NCI-H1436 (cell line): ENCODE measurements around the gene PTPMT1.

Experiments
- DNase-seq: peaks from one replicate; lab custom pipeline; 2025; lab: John Stamatoyannopoulos, UW

PTPMT1 gene

DNA sequence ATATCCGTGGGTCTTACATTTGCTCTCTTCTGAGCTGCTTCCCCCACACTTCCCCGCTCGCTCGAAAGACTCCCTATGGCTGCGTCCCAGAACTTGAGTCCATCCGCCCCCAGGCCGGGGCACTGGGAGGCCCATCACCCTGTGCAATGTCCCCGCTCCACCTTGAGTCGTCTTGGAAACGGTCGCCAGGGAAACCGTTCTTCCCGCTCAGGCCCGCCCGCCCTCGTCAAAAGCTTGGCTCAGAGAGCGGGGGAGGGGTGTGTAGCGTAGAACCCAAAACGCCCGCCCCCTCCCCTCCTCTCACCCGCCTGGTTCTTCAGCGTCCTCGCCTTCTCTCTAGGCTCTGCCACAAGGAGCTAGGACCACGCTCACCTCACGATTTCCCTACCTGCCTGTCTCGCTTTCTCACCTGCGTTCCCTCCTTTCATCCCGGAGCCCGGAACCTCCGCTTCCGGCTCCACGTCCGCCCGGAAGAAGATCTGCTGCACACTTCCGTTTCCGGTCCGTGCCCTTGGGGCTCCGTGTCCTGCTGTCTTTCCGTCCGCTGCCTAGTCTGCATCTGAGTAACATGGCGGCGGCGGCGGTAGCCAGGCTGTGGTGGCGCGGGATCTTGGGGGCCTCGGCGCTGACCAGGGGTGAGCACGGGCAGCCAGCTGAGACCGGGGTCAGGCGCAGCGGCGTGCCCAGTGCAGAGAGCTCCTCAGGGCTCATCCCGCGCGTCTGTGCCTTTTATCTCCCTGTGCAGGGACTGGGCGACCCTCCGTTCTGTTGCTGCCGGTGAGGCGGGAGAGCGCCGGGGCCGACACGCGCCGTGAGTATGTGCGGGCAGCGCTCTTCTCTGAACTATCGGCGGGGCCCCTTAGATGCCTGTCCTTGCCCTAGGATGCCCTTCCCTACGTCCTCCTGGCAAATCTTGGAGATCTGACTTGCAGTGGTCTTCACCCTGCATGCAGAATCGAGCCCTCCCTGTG lies 13.4 kb downstream of the PTPMT1 start, which contains the start of the genes KBTBD4 and NDUFS3:
Gene KBTBD4, minus strand, starts transcription at position 447 of the 971 bp plus-strand sequence. Its CDS starts 19 bp downstream, at position 428.
Gene NDUFS3, plus strand, starts transcription at position 551 of the 971 bp plus-strand sequence. Its CDS starts 18 bp downstream, at position 569.
- DNase-seq: peak; percentile 87

DNA sequence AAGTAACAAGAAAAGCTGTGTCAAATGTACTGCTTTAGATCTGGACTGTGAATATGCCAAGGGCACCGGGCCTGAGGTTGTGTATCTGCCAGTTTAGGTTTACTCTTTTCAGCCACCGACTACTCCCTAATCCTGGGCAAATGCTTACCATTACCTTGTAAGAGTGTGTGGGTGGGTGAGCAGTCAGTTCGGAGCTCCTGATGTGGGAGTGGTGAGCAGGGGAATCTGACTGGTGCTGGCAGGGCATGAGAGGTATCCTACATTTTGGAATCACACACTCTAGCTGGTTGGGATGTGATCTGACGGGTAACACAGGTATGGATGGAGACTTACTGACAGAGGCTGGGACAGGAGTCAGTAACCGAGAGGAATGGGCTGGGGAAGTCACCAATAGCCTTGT lies 18.4 kb downstream of the PTPMT1 start:
- no peak for DNase-seq

DNA sequence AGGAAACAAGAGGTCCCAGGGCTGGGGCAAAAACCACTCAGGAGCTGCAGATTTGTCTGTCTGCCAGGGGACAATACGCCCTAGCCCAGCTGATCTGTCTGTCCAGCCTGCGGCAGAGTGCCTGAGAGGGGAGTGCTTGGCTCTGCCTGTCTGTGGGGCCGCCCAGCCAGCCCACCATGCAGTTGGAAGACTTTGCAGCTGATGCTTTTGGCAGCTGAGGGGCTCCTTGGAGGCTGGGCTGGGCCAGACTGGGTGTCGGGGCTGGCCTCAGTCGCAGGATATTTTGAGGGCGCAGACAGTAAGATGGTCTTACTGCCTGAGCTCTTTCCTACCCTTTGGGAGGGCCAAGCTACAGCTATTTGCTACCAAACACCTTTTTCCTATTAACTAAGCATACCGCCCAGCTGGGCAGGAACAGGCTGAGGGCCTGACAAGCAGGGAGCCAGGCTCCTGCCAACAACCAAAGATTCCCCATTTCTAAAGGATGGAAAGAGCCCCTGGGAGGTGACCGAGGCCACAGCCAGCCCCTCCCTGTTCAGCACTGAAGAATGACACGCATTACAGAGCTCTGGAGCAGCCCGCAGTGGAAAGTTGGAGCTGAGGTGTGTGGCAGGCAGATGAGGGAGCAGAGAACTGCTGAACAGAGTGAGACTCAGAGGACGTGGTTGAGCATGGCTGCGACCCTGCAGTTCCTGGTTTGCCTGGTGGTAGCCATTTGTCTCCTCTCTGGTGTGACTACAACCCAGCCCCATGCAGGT lies 20.9 kb downstream of the PTPMT1 start, which contains the start of gene FAM180B:
Gene FAM180B, plus strand, starts transcription at position 581 of the 758 bp plus-strand sequence. Its CDS starts 91 bp downstream, at position 672.
- DNase-seq: no peak

DNA sequence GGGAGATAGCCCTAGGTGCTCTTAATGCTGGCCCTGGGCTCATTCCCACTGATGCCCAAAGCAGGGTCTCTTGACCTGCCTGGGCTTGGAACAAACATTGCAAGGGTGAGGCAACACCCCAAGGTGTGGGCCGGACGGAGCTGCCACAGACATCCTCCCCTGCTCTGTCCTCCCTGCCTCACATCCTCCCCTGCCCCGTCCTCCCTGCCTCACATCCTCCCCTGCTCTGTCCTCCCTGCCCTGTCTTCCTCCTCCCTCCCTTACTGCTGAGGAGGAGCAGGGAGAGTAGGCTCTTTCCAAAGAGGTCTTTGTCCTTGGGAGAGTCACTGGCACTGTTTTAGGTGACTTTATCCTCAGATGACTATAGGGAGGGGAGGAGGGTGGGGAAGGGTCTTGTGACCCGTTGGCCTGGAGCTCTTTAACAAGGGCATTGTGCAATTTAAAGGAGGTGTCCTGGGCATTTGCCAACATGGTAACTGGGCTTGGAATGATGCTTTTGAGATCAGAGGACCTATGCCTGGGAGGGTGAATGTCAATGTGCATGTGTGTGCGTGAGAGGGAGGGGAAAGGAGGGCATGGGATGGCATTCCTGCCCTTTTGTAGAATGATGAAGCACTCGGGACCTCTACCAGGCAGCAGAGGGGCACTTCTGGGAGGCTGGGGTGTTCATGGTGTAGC lies 21.8 kb downstream of the PTPMT1 start:
- DNase-seq: no peak

DNA sequence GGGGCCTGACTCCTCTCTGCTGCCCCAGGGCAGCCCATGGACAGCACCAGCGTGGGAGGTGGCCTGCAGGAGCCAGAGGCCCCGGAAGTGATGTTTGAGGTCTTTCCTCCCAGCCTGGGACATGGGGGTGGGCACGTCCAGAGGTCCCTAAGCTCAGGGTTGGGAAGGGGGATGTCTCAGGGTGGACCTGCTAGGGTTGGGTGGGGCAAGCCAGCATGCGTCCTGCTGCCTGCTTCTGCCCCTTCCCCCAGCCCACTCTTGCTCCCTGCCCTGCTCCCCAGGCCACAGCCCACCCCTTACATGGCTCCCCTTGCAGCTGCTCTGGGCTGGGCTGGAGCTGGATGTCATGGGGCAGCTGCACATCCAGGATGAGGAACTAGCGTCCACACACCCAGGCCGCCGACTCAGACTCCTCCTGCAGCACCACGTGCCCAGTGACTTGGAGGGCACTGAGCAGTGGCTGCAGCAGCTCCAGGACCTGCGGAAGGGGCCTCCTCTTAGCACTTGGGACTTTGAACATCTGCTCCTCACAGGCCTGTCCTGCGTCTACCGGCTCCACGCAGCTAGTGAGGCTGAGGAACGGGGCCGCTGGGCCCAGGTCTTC lies 22.4 kb downstream of the PTPMT1 start:
- no peak for DNase-seq

DNA sequence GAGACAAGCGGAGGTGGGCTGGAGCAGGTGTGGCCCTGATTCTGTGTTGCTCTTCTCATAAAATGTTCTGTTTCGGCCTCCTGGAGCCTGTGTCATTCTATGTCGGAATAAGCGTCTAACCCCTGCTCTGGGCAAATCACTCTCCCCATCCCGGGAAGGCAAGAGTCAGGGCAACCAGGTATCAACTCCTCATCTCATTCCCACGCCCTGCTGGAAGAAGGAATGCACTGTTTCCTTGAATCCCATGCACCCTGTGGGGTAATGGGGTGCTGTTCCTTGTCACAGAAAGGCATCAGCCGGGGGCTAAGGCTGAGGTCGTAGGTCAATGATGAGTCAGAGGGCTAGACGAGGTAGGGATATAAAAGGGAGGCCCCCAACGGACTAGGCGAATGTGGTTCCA lies 23.7 kb downstream of the PTPMT1 start:
- no peak for DNase-seq

DNA sequence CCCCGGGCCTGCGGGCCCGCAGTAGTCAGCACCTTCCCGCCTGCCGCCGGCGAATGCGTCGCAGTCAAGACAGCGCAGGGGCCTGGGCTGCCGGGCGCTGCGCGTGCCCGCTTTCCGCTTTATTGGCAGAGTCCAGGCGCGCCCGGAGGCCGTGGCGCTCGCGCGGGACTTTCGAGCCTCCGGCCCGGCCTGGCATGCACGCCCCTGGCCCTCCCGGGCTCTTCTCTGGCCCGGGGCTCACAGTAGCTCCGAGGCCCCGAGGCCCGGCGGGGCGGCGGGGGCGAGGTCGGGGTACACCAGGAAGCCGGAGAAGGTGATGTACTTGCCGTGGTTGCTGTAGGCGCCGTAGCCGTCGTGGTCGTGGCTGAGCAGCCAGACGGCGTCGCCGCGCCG lies 24.2 kb downstream of the PTPMT1 start:
- DNase-seq: no peak

DNA sequence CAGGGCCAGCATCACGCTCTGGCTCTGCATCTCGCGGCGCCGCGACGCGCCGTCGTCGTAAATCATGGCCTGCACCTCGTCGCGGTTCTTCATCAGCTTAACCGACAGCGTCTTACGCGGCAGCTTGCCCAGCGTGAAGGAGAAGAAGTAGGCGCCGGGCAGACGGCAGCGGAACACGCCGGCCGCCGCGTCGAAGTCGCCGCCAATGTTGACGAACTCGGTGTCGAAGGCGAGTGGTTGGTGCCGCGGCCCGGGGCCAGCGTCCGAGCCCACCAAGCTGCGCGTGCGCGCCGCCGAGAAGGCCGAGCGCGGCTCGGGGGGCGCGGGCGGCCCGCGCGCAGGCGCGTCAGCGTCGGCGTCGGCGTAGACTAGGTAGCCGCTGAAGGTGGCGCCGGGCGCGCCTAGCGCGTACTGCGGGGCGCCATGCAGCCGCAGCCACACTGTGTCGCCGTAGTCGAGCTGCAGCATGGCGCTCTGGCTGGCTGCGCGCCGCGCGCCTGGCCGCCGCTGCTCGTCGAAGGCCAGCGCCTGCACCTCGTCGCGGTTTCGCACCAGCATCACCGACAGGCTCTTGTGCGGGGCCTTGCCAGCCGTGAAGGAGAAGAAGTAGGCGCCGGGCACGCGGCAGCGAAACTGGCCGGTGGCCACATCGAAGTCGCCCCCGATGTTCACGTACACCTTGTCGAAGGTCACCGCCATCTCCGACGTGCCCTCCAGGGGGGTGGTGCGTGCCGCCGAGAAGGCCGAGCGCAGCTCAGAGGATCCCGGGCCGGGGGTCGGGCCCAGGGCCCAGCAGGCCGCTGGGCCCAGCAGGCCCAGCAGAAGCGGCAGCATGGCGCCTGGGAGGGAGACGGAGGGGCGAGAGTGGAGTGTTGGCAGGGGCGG lies 24.8 kb downstream of the PTPMT1 start:
- no peak for DNase-seq

DNA sequence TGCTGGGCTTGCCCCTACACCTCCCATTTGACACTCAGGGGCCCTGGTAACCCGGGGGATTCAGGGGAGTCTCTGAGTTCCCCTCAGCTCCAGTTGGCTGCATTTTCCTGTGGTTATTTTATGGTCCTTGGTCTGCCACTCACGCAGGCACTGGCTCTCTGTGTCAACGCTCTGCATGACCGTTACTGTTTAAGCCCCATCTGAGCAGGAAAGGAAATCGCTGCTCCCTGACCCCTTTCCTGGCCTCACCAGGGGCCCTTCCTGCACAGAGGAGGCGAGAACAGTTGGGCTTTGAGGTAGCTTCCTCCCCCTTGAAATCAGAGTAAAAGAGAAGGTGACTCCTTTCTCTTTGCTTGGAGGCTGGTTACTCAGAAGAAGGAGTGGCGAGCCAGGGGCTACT lies 26.4 kb downstream of the PTPMT1 start:
- DNase-seq: no peak

DNA sequence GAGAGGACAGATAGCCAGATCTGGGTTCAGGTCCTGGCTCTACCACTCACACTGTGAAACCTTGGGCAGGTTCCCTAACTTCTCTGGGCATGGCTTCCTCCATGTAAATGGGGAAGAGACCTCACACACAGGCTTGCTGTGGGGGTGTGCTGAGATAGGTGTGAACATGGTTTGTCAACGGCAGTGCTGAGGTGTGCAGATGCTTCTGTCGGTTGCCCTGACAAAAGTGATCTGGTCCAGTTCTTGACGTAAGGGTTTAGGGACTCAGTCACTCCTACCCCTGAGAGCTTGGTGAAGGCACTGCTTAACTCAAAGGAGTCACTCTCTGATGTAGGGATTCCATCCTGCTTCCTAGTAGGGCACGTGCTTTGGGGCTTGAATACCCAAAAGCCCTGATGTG lies 26.9 kb downstream of the PTPMT1 start:
- DNase-seq: no peak

DNA sequence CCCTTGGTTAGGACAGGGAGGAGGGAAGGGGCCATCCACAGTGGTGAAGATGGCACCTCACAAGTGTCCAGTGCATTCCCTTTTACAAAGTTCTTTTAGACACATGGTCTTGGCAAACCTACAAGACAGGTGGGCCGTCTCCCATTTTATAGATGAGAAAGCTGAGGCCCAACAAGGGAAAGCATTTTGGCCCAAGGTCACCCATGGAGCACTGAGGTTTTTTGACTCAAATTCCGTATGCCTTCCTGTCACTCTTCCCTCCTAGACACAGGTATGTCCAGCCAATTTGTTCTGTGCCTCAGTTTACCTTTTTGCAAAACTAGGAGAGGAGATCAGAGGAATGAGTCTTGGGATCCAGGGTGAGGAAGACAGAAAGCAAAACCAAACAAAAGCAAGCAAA lies 27.6 kb downstream of the PTPMT1 start:
- no peak for DNase-seq

DNA sequence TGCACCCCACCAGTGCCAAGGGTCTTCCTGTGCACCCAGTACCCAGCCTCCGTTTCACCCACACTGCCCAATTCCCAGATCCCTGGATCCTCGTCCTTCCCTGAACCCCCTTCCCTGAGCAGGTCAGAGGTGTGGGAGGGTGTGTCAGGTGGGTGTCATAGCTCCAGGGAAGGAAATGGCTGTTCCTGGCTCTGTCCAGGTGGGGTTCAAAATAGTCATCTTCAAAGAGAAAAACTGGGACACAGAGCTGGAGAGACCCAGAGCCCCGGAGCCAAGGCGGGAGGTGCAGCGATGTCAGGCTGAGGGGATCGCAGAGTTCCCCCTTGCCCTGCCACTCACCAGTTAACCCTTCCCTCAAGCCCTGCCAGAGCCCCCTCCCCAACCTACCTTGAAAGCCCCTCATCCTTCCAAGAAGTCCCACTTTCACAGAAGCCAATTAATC lies 28.1 kb downstream of the PTPMT1 start:
- no peak for DNase-seq

DNA sequence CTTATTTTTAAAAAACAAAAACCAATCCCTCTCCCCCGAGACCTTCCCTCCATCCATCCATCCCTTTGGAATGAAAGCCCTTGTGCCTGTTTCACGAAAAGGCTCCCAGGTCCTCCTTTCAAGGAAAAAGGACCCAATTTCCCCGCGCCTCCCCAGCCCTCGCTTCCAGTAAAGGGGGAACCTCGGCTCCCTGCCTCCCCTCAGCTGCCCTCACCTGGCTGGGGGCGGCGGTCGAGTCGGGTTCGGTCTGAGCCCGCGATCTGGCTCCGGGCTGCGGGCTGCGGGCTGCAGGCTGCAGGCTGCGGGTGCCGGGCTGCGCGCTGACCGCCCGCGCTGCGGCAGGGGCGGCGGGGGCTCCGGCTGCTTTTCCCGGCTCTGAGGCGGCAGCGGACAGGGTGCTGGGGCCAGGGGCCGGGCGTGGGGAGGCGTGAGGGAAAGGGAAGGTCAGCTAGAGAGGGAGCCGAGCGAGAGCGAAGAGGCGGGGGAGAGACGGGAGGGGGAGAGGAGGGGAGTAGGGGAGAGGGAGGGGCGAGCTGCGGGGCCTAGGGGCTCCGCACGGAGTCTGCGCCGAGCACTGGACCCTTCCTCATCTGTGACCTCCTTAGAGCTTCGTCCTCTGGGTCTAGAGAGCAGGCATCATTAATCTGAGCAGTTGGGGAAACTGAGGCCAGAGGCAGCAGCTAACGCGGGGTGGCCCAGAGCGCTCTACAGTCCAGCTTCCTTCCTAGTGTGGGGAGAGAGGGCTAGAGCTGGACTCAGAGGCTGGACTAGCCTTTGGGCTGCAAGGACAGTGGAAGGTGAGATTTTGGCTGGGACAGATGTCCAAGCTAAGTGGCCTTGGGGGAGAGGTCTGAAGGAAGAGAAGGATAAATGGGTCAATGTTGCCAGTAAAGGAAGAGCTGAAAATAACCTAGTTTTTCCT lies 28.8 kb downstream of the PTPMT1 start, which contains the start of gene C1QTNF4:
Gene C1QTNF4, minus strand, starts transcription at position 478 of the 922 bp plus-strand sequence. CDS start 3,601 bp downstream, outside the sequence.
- DNase-seq: no peak

DNA sequence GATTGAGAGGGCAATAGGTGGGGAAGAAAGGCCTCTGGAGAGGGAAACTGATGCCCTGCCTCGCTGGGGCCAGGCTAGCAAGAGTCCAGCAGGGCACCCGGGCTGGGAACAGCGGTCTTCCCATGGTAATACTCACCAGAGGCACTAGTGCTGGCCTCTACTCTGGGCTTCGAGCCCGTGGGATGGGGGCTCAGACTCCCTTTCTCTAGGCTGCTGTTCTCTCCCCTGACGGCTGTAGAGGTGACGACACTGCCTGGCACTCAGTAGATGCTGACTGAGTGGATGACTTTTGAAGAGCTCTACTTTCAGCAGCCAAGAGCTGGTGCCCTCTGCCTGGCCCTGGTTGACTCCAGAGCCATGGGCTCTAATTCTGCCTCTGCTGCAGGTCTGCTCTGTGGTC lies 29.6 kb downstream of the PTPMT1 start:
- no peak for DNase-seq

DNA sequence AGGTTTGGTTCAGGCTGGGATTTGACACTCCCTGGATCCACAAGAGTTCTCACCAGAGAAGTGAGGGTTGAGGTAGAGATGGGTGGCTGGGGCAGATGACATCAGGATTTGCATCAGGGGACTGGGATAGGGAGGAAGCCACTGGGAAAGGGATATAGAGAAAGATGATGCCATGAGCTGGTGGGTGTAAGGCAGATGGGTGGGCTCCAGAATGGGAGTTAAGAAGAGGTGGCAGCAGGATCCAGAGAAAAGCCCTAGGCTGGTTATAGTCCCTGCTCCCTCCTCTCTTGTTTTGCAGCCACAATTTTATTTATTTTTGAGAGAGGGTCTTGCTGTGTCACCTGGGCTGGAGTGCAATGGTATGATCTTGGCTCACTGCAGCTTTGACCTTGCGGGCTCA lies 30.6 kb downstream of the PTPMT1 start:
- no peak for DNase-seq

DNA sequence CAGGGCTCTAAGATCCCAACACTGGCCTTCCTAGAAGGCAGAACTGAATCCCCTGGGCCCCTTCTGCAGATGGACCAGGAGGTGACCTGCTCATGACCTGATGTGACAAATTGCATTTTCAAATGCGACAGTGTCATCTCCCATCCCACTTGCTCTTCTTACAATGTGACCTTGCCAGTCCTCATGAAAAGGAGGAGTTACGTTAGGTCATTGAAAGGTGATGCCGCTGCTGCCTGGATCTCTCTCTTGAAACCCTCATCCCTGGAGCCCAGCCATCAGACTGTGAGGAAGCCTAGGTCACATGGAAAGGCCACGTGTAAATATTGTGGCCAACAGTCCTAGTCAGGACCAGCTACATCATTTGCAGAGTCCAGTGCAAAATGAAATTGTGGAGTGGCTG lies 34.5 kb downstream of the PTPMT1 start:
- DNase-seq: no peak

DNA sequence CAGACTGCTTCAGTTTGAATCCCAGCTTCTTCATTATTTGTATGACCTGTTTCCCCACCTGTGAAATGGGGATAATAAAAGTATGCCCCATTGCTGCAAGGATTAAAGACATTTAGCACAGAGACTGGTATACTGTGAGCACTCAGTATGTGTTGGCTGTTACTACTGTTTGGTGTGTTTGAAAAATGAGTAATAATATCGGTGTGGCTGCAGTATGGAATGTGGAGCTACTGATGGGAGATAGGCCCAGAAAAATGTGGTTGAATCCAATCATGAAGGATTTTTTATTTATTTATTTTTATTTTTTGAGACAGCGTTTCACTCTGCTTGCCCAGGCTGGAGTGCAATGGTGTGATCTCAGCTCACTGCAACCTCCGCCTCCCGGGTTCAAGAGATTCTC lies 37.9 kb downstream of the PTPMT1 start:
- no peak for DNase-seq

DNA sequence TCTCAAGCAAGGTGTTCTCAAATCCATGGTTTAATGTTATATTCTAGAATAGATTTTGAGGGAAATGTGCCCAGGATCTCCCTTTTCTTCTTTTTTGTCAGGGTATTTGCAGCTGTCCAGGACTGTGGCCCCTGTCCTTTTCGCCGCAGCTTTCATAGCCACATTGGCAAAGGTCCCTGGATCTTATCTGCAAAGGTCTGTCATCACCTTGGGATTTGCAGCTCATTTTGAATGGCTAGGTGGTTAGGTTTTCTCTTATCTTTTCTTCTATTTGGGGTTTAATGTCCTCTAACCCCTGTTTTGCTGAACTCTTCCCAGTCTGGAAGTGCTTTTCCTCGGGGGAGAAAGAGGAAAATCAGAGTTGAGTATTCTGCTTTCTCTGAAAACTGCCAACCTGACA lies 40.5 kb downstream of the PTPMT1 start:
- DNase-seq: no peak

DNA sequence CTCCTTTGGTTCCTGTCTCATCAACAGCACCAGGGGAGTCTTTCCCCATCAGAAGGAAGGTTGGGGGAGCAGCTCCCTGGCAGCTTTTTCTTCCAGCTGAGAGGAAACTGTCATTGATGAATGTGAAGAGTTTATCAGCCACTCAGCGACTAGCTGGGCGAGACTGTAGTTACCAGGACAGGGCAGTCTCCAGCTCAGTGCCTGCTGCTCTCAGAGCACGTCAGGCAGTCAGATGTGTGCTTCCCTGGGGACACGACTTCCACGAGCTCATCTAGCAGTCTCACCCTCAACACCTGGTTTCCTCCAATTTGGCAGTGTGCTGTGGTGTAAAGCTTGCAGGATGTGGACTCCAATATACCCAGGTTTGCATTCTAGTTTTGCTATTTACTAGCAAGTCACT lies 41.3 kb downstream of the PTPMT1 start:
- no peak for DNase-seq
